ENCODE data around the gene LDLR.
"Not testable (repeated sequence)": the region's sequence is repeated elsewhere in the genome, so short reads cannot be mapped to it uniquely, and the experiment has no call there.

LDLR gene

DNA sequence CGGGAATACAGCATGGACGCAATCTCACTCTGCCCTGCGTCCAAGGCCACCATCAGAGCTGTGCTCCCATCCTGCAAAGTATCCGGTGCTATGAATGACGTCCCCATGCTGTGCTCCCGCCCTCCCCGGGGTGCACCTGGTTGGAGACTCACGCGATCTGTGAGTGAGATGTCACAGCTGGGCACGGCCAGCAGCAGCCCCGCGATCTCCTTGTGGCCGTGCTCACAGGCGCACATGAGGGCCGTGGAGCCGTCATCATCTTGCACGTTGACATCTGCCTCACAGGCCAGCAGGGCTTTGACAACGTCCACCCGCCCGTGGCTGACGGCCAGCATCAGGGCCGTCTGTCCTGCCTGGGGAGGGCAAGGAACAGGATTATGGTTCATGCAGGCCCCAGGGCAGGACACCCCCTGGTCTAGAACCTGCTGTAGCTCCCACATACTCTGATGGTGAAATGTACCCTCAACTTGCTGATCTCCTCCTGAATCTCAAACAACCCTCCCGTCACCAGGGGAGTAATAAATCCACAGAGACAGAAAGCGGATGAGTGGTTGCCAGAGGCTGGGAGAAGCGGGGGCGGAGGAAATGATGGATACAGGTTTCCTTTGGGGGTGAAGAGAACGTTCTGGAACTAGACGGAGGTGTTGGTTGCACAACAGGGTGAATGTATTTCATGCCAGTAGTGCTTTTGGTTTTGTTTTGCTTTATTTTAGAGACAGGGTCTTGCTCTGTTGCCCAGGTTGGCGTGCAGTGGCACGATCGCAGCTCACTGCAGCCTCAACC is 80.8 kb downstream of the LDLR start:
- FAIRE-seq (no peak), DNase-seq (ENCODE audit: insufficient read length) (no peak)
- TF ChIP-seq POLR2A (IDR thresholded peaks at IDR 0.05; ENCODE audit: low read depth, low read length) (no peak), POLR2AphosphoS5 (IDR thresholded peaks at IDR 0.05; ENCODE audit: low read depth, low read length) (no peak), TAF1 (IDR thresholded peaks at IDR 0.05; ENCODE audit: borderline replicate concordance, low read depth, low read length) (no peak)

DNA sequence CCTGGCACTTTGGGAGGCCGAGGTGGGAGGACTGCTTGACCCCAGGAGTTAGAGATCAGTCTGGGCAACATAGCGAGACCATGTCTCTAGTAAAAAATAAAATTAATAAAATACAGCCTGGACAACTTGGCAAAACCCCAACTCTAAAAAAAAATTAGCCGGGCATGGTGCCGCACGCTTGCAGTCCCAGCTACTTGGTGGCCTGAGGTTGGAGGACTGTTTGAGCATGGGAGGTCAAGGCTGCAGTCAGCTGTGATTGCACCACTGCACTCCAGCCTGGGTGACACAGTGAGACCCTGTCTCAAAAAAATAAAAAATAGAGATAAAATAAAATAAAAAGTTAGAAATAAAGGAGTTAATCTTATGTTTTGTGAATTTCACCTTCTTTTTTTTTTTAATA is 81.9 kb downstream of the LDLR start:
- DNase-seq (ENCODE audit: insufficient read length): no peak

DNA sequence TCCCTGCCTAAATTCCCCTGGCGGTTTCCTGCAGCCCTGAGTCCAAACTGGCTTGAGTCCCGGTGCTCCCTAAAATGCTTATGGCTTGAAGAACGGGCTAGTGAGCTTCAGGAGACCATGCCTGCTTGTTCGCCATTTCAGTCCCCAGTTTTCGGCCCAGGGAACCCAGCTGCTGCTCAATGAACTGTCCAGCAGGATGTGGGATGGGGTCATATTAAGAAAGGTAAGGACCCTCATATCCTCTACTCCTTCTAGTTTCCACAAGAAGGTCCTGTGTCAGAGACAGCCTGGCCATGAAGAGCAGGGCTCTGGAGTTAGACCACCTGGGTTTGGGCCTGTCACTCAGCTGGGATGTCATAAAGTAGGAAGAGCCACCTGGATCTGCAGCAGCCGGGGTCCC is 83.3 kb downstream of the LDLR start:
- no peak for FAIRE-seq
- no peak for TF ChIP-seq TAF1 (IDR thresholded peaks at IDR 0.05; ENCODE audit: borderline replicate concordance, low read depth, low read length)
- TF ChIP-seq POLR2A (IDR thresholded peaks at IDR 0.05; ENCODE audit: low read depth, low read length): no peak
- no peak for TF ChIP-seq POLR2AphosphoS5 (IDR thresholded peaks at IDR 0.05; ENCODE audit: low read depth, low read length)
- DNase-seq (ENCODE audit: insufficient read length): no peak

More for the DNA sequence above, 81.9 kb downstream of the LDLR start:
- no peak for TF ChIP-seq POLR2A (IDR thresholded peaks at IDR 0.05; ENCODE audit: low read depth, low read length)
- no peak for TF ChIP-seq POLR2AphosphoS5 (IDR thresholded peaks at IDR 0.05; ENCODE audit: low read depth, low read length)
- TF ChIP-seq TAF1 (IDR thresholded peaks at IDR 0.05; ENCODE audit: borderline replicate concordance, low read depth, low read length): no peak
- FAIRE-seq: no peak

DNA sequence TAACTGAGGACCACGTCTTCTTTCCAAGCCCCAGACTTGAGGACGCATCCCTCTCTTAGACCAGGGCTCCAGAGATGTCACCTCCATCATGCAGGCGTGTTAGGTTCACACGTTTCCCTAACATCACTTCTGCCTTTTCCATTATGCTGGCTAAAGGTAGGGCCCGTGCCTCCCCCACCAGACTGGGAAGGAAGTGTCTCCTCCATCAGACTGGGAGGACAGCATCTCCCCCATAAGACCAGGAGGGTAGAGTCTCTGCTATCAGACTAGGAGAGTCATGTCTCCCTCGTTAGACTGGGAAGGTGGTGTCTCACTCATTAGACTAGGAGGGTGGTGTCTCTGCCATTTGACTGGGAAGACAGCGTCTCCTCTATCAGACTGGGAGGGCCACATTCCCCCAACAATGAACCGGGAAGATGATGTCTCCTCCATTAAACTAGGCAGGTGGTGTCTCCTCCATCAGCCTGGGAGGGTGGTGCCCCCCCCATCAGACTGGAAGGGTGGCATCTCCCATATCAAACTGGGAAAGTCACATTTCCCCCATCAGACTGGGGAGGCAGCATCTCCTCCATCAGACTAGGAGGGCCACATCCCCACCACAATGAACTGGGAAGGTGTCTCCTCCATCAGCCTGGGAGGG is 84.4 kb downstream of the LDLR start:
- TF ChIP-seq TAF1 (IDR thresholded peaks at IDR 0.05; ENCODE audit: borderline replicate concordance, low read depth, low read length) (no peak), POLR2AphosphoS5 (IDR thresholded peaks at IDR 0.05; ENCODE audit: low read depth, low read length) (no peak), POLR2A (IDR thresholded peaks at IDR 0.05; ENCODE audit: low read depth, low read length) (no peak)
- FAIRE-seq (no peak), DNase-seq (ENCODE audit: insufficient read length) (no peak)

DNA sequence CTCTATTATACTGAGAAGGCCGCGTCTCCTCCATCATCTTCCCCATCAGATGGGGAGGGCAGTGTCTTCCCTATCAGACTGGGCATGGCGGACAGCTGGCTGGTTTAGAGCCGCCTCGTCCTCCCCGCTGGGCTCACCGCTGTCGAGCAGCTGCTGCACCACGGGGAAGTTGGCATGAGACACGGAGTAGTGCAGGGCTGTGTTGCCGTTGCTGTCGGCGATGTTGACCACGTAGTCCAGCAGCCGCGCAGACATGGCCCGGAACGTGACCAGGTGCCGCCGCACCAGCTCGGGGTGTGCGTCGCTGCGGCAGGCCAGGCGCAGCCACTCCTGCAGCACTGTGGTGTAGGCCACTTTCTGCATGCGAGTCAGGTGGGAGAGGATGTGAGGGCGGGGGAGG is 85.1 kb downstream of the LDLR start:
- TF ChIP-seq POLR2AphosphoS5 (IDR thresholded peaks at IDR 0.05; ENCODE audit: low read depth, low read length): no peak
- no peak for TF ChIP-seq POLR2A (IDR thresholded peaks at IDR 0.05; ENCODE audit: low read depth, low read length)
- TF ChIP-seq TAF1 (IDR thresholded peaks at IDR 0.05; ENCODE audit: borderline replicate concordance, low read depth, low read length): no peak
- FAIRE-seq (no peak), DNase-seq (ENCODE audit: insufficient read length) (no peak)

DNA sequence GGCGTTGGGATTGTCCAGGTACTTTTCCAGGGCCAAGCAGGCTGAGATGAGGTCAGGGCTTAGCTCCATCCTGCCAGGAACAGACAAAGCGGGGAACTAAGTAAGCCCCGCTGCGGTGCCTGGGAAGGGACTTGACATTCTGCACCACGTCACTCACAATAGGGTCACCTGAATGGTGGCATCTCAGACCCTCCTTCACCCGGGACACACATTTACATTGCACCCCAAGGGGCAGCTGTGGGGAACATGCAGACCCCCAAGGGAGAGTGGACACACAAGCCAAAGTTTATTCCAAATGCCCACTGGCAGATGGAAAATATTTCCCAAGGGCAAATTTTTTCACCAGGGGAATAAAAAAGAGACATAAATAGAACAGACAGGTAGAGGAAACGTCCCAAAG is 86.7 kb downstream of the LDLR start:
- FAIRE-seq: no peak
- no peak for DNase-seq (ENCODE audit: insufficient read length)
- TF ChIP-seq TAF1 (IDR thresholded peaks at IDR 0.05; ENCODE audit: borderline replicate concordance, low read depth, low read length) (no peak), POLR2A (IDR thresholded peaks at IDR 0.05; ENCODE audit: low read depth, low read length) (no peak), POLR2AphosphoS5 (IDR thresholded peaks at IDR 0.05; ENCODE audit: low read depth, low read length) (no peak)

DNA sequence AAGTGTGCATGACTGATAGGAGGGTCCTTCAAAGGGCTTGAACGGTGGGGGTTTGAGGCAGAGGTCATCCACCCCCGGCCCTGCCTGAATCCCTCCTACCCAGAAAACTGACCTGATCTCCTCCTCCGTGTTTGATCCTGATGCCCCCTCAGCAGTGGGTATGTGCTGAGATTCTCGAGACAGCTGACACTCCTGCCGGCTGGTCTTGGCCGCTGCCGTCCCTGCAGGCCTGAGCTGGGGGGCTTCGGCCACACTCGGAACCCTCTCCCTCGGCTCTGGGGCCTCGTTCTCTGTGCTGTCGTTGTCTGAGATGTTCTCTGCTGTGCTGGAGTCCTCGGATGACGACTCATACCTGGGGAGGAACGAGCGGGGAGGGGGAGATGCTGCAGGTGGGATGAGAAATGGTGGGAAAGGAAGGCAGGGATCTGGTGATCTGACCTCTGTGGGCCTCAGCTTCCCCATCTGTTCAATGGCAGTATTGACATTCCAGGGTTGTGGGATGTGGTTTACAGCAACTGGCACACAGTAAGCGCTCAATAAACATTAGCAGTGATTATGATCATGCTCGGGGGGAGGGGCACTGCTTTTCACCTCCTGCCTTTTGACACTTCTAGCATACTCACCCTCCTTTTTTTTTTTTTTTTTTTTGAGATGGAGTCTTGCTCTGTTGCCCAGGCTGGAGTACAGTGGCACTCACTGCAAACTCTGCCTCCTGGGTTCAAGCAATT is 87.4 kb downstream of the LDLR start:
- TF ChIP-seq TAF1 (IDR thresholded peaks at IDR 0.05; ENCODE audit: borderline replicate concordance, low read depth, low read length): no peak
- TF ChIP-seq POLR2AphosphoS5 (IDR thresholded peaks at IDR 0.05; ENCODE audit: low read depth, low read length): no peak
- TF ChIP-seq POLR2A (IDR thresholded peaks at IDR 0.05; ENCODE audit: low read depth, low read length): no peak
- no peak for DNase-seq (ENCODE audit: insufficient read length)
- no peak for FAIRE-seq

DNA sequence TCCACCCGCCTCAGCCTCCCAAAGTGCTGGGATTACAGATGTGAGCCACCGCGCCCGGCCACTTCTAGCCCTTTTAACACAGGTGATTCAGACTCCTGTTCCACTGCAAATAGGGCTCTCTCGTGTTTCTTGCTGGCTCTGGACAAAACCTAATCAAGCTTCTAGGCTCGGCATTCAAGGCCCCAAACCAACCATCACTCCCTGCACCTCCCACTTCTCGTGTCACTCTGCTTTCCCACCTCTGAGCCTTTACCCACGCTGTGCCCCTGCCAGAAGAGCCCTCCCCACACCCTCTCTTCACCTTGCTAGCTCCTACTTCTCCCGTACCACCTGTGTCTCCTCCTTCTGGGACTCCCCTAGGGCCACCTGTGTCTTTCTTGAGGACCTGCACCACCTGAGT is 88.3 kb downstream of the LDLR start:
- FAIRE-seq (no peak), DNase-seq (ENCODE audit: insufficient read length) (no peak)
- TF ChIP-seq POLR2A (IDR thresholded peaks at IDR 0.05; ENCODE audit: low read depth, low read length): no peak
- no peak for TF ChIP-seq POLR2AphosphoS5 (IDR thresholded peaks at IDR 0.05; ENCODE audit: low read depth, low read length)

DNA sequence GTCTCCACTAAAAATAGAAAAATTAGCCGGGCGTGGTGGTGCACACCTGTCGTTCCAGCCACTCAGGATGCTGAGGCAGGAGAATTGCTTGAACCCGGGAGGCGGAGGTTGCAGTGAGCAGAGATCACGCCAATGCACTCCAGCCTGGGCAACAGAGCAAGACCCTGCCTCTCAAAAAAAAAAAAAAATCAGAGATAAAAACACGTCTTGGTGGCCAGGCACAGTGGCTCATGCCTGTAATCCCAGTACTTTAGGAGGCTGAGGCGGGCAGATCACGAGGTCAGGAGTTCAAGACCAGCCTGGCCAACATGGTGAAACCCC is 89.8 kb downstream of the LDLR start:
- not testable (repeated sequence) for DNase-seq (ENCODE audit: insufficient read length); FAIRE-seq

DNA sequence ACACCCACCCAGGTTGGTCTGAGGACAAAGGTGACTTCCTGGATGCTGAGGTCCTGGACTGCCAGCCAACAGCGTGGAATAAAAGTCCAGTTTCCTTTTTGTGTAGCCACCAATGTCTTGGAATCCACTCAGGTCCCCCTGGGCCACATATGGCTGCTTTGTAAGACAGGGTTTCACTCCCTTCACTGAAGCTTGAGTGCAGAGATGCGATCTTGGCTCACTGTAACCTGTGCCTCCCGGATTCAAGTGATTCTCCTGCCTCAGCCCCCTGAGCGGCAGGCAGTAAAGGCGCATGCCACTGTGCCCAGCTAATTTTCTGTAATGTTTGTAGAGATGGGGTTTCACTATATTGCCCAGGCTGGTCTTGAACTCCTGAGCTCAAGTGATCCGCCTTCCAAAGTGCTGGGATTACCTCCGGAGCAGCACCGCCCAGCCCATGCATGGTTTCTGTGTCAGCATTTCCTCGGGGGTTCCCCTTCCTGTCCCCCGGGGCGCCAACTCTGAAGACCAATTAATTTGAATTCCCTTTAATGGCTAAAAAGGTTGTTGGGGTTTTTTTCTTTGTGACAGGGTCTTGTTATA is 90.5 kb downstream of the LDLR start:
- peak; percentile 57 for DNase-seq (ENCODE audit: insufficient read length)
- peak; percentile 84 for FAIRE-seq
- TF ChIP-seq TAF1 (IDR thresholded peaks at IDR 0.05; ENCODE audit: borderline replicate concordance, low read depth, low read length) (no peak), POLR2A (IDR thresholded peaks at IDR 0.05; ENCODE audit: low read depth, low read length) (peak; percentile 38; the same call in 1 of the 2 replicates)

DNA sequence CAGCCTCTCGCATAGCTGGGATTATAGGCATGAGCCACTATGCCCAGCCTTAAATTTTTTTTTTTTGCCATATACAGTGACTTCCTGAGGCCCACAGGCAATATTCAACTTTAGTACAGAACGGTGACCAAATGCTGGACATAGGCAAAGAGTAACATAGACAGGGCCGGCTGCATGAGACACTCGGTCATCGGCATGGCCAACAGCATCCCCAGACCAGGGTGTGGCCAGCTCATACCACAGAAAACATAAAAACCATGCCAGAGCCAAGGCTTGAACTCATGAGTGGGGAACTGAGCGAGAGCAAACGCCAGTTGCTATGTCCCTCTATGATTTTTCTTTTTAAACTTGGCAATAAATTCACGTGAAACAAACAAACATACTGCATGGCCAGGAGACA is 91.1 kb downstream of the LDLR start:
- no peak for FAIRE-seq
- no peak for DNase-seq (ENCODE audit: insufficient read length)
- TF ChIP-seq POLR2A (IDR thresholded peaks at IDR 0.05; ENCODE audit: low read depth, low read length) (no peak), TAF1 (IDR thresholded peaks at IDR 0.05; ENCODE audit: borderline replicate concordance, low read depth, low read length) (no peak), POLR2AphosphoS5 (IDR thresholded peaks at IDR 0.05; ENCODE audit: low read depth, low read length) (no peak)

DNA sequence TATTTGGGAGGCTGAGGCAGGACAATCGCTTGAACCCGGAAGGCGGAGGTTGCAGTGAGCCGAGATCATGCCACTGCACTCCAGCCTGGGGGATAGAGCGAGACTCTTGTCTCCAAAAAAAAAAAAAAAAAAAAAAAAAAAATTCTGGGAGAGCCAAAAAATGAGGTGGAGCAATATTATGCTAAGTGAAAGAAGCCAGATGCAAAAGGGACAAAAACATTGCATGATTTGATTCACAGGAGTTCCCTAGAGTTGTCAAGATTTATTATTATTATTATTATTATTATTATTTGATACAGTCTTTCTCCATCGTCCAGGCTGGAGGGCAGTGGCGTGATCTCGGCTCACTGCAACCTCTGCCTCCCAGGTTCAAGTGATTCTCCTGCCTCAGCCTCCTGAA is 91.7 kb downstream of the LDLR start:
- not testable (repeated sequence) for DNase-seq (ENCODE audit: insufficient read length); FAIRE-seq
